NCI-H2196 treated with DMSO at 0.1 percent for 48 hours (cell line): ENCODE data around the gene DSCAM.

Experiments
- DNase-seq: peaks from one replicate; lab custom pipeline; 2025; ENCODE audit not compliant: unreplicated experiment; lab: John Stamatoyannopoulos, UW

Gene DSCAM

GRCh38 chr21:40152476-40152875 is 694.5 kb downstream of the DSCAM start:
- no peak for DNase-seq

GRCh38 chr21:40151611-40152010 is 695.3 kb downstream of the DSCAM start:
- no peak for DNase-seq

- peak; percentile 69 for DNase-seq
Measured at GRCh38 chr21:40146216-40146837, 700.6 kb downstream of the DSCAM start.

- DNase-seq, result peak; percentile 45
Measured at GRCh38 chr21:40143822-40144525, 703.0 kb downstream of the DSCAM start.

- DNase-seq, result no peak
Measured at GRCh38 chr21:40141621-40142020, 705.3 kb downstream of the DSCAM start.

GRCh38 chr21:40140675-40141074 is 706.3 kb downstream of the DSCAM start:
- DNase-seq, result no peak

- no peak for DNase-seq
Measured at GRCh38 chr21:40139636-40140035, 707.3 kb downstream of the DSCAM start.

GRCh38 chr21:40136571-40136970 is 710.4 kb downstream of the DSCAM start:
- no peak for DNase-seq

- no peak for DNase-seq
Measured at GRCh38 chr21:40134731-40135492, 712.0 kb downstream of the DSCAM start.

- no peak for DNase-seq
Measured at GRCh38 chr21:40130476-40130875, 716.5 kb downstream of the DSCAM start.

GRCh38 chr21:40129809-40130208 is 717.1 kb downstream of the DSCAM start:
- DNase-seq, result no peak

- DNase-seq, result no peak
Measured at GRCh38 chr21:40128891-40129290, 718.1 kb downstream of the DSCAM start.

GRCh38 chr21:40120940-40121575 is 725.9 kb downstream of the DSCAM start:
- peak; percentile 14 for DNase-seq

GRCh38 chr21:40118527-40118926 is 728.4 kb downstream of the DSCAM start:
- DNase-seq, result peak; percentile 41

- DNase-seq, result no peak
Measured at GRCh38 chr21:40117236-40117635, 729.7 kb downstream of the DSCAM start.

- DNase-seq, result no peak
Measured at GRCh38 chr21:40115775-40116174, 731.2 kb downstream of the DSCAM start.

- DNase-seq, result no peak
Measured at GRCh38 chr21:40102682-40103081, 744.3 kb downstream of the DSCAM start.

GRCh38 chr21:40099809-40100208 is 747.1 kb downstream of the DSCAM start:
- no peak for DNase-seq

- DNase-seq, result no peak
Measured at GRCh38 chr21:40095477-40095876, 751.5 kb downstream of the DSCAM start.

- DNase-seq, result no peak
Measured at GRCh38 chr21:40080385-40080784, 766.6 kb downstream of the DSCAM start.

GRCh38 chr21:40074710-40075109 is 772.2 kb downstream of the DSCAM start:
- no peak for DNase-seq

GRCh38 chr21:40074198-40074597 is 772.8 kb downstream of the DSCAM start:
- no peak for DNase-seq
